ENCODE data around the gene FLT3. TPM values are rescaled to one million over a fixed set of nuclear protein-coding genes. Genes with fewer than 3 reads are reported as not detected.

FLT3 gene
- total and polyA plus RNA-seq, 2 of the 13 experiments (the other 11 are each of a cell fraction or from before 2014, with no cell fraction given), result not detected

DNA sequence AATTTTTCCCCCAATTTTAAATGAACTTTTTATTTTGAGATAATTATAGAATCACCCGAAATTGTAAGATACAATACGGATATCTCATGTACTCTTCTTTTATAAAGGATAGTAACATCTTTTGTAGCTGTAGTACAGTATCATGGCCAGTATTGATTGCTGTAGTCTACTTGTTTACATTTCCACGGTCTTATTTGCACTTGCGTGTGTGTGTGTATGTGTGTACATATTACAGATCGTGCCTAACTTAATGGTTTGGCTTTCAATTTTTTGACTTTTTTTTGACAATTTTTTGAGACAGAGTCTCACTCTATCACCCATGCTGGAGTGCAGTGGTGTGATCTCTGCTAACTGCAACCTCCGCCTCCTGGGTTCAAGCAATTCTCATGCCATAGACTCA, 44.7 kb upstream of the FLT3 start (continued):
- no peak for TF ChIP-seq MAF1 (CRISPR knock-in tag; IDR thresholded peaks at IDR 0.05; ENCODE audit: borderline replicate concordance)
- TF ChIP-seq, protein P1, sequence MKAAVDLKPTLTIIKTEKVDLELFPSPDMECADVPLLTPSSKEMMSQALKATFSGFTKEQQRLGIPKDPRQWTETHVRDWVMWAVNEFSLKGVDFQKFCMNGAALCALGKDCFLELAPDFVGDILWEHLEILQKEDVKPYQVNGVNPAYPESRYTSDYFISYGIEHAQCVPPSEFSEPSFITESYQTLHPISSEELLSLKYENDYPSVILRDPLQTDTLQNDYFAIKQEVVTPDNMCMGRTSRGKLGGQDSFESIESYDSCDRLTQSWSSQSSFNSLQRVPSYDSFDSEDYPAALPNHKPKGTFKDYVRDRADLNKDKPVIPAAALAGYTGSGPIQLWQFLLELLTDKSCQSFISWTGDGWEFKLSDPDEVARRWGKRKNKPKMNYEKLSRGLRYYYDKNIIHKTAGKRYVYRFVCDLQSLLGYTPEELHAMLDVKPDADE (CRISPR knock-in tag; IDR thresholded peaks at IDR 0.05), result no peak
- TF ChIP-seq SOX6 (IDR thresholded peaks at IDR 0.05), result no peak
- peak; percentile 26; the same call in 1 of the 2 replicates for TF ChIP-seq SOX6 (CRISPR knock-in tag; IDR thresholded peaks at IDR 0.05)
- no peak for TF ChIP-seq MIER3 (CRISPR knock-in tag; IDR thresholded peaks at IDR 0.05; ENCODE audit: borderline replicate concordance)
- TF ChIP-seq ZBTB43 (CRISPR knock-in tag; conservative IDR thresholded peaks at IDR 0.05), result peak; percentile 74; the same call in 1 of the 2 replicates
- TF ChIP-seq TCF7 (IDR thresholded peaks at IDR 0.05; ENCODE audit: low read depth), result no peak
- peak; percentile 53; the same call in 1 of the 2 replicates for TF ChIP-seq ZBTB25 (CRISPR knock-in tag; IDR thresholded peaks at IDR 0.05)
- TF ChIP-seq MIXL1 (CRISPR knock-in tag; IDR thresholded peaks at IDR 0.05), result 0 out of 2 replicates have a peak, but pooled peaks have one; percentile 40
- TF ChIP-seq FOXO1 (CRISPR knock-in tag; IDR thresholded peaks at IDR 0.05), result peak; percentile 69; the same call in 1 of the 2 replicates
- TF ChIP-seq FOXA3 (CRISPR knock-in tag; IDR thresholded peaks at IDR 0.05), result peak; percentile 99
- TF ChIP-seq, protein P2, sequence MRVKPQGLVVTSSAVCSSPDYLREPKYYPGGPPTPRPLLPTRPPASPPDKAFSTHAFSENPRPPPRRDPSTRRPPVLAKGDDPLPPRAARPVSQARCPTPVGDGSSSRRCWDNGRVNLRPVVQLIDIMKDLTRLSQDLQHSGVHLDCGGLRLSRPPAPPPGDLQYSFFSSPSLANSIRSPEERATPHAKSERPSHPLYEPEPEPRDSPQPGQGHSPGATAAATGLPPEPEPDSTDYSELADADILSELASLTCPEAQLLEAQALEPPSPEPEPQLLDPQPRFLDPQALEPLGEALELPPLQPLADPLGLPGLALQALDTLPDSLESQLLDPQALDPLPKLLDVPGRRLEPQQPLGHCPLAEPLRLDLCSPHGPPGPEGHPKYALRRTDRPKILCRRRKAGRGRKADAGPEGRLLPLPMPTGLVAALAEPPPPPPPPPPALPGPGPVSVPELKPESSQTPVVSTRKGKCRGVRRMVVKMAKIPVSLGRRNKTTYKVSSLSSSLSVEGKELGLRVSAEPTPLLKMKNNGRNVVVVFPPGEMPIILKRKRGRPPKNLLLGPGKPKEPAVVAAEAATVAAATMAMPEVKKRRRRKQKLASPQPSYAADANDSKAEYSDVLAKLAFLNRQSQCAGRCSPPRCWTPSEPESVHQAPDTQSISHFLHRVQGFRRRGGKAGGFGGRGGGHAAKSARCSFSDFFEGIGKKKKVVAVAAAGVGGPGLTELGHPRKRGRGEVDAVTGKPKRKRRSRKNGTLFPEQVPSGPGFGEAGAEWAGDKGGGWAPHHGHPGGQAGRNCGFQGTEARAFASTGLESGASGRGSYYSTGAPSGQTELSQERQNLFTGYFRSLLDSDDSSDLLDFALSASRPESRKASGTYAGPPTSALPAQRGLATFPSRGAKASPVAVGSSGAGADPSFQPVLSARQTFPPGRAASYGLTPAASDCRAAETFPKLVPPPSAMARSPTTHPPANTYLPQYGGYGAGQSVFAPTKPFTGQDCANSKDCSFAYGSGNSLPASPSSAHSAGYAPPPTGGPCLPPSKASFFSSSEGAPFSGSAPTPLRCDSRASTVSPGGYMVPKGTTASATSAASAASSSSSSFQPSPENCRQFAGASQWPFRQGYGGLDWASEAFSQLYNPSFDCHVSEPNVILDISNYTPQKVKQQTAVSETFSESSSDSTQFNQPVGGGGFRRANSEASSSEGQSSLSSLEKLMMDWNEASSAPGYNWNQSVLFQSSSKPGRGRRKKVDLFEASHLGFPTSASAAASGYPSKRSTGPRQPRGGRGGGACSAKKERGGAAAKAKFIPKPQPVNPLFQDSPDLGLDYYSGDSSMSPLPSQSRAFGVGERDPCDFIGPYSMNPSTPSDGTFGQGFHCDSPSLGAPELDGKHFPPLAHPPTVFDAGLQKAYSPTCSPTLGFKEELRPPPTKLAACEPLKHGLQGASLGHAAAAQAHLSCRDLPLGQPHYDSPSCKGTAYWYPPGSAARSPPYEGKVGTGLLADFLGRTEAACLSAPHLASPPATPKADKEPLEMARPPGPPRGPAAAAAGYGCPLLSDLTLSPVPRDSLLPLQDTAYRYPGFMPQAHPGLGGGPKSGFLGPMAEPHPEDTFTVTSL (CRISPR knock-in tag; IDR thresholded peaks at IDR 0.05; ENCODE audit: borderline replicate concordance), result peak; percentile 85; the same call in 1 of the 2 replicates
- no peak for TF ChIP-seq HOXA9 (CRISPR knock-in tag; IDR thresholded peaks at IDR 0.05; ENCODE audit: borderline replicate concordance)
- TF ChIP-seq ZMYM4 (CRISPR knock-in tag; IDR thresholded peaks at IDR 0.05), result peak; percentile 42; the same call in 1 of the 2 replicates
- TF ChIP-seq RNF2 (conservative IDR thresholded peaks at IDR 0.05; ENCODE audit: low read depth), result no peak
- TF ChIP-seq FOXK1 (CRISPR knock-in tag; IDR thresholded peaks at IDR 0.05; ENCODE audit: borderline replicate concordance, low read depth), result peak; percentile 74; the same call in 1 of the 2 replicates
- TF ChIP-seq, protein P3, sequence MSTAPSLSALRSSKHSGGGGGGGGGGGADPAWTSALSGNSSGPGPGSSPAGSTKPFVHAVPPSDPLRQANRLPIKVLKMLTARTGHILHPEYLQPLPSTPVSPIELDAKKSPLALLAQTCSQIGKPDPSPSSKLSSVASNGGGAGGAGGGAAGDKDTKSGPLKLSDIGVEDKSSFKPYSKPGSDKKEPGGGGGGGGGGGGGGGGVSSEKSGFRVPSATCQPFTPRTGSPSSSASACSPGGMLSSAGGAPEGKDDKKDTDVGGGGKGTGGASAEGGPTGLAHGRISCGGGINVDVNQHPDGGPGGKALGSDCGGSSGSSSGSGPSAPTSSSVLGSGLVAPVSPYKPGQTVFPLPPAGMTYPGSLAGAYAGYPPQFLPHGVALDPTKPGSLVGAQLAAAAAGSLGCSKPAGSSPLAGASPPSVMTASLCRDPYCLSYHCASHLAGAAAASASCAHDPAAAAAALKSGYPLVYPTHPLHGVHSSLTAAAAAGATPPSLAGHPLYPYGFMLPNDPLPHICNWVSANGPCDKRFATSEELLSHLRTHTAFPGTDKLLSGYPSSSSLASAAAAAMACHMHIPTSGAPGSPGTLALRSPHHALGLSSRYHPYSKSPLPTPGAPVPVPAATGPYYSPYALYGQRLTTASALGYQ (CRISPR knock-in tag; IDR thresholded peaks at IDR 0.05), result 0 out of 2 replicates have a peak, but pooled peaks have one; percentile 37
- no peak for TF ChIP-seq GMEB1 (CRISPR knock-in tag; IDR thresholded peaks at IDR 0.05; ENCODE audit: borderline replicate concordance)
